B cell (primary cell): ENCODE data around the gene ELAVL2. TPM values are rescaled to one million over a fixed set of nuclear protein-coding genes. Genes with fewer than 3 reads are reported as not detected.

ENCODE experiments used
- ATAC-seq: fragments of 200-7000 bp; cut with Tn5 transposase; one replicate; pipeline ENCODE4 v1.10.0; 2021; ENCODE audit warnings: low read depth, mild to moderate bottlenecking, moderate number of reproducible peaks, moderate library complexity
- CTCF ChIA-PET: fragments of 350-600 bp; sonication (Branson Sonifier 250); formaldehyde crosslinking; loops from one replicate; lab custom pipeline; 2021; ENCODE audit warnings: antibody characterized with exemption, inconsistent platforms; lab: Charles Lee
- POLR2A ChIA-PET: fragments of 350-600 bp; sonication (Branson Sonifier 250); formaldehyde crosslinking; loops from one replicate; lab custom pipeline; 2021; ENCODE audit warnings: antibody characterized with exemption; lab: Charles Lee
- DNase-seq: peaks from one replicate; pipeline ENCODE4 v3.0.0; 2013
- H2AFZ ChIP-seq: 2 replicates; pipeline ENCODE4 v1.6.1; 2012; ENCODE audit warnings: mild to moderate bottlenecking, low read depth, low read length; ENCODE audit not compliant: insufficient read depth, poor library complexity, severe bottlenecking
- H3K27ac ChIP-seq, 2 donors: 1 replicate in 1 of 2; 2 replicates in 1 of 2; pipeline ENCODE4 v1.5.1; 2012 to 2013; ENCODE audit warnings: low read length in 2 of 2, mild to moderate bottlenecking in 2 of 2, moderate library complexity in 1 of 2
- H3K27me3 ChIP-seq, 4 experiments: fragments of 200-600 bp in 1 of 4; sonication (generic) in 1 of 4; replicated peaks in 1 of 4; 1 replicate in 2 of 4; 2 replicates in 2 of 4; pipeline versions ENCODE4 v1.6.1 to v1.7.0; 2013 to 2016; ENCODE audit warnings: low read length in 3 of 4, mild to moderate bottlenecking in 2 of 4, mixed read lengths in 1 of 4, moderate library complexity in 1 of 4; ENCODE audit not compliant: insufficient read depth in 4 of 4, control insufficient read depth in 3 of 4; ENCODE audit errors: control extremely low read depth in 1 of 4
- H3K36me3 ChIP-seq, 2 experiments: replicated peaks in 1 of 2; 1 replicate in 1 of 2; 2 replicates in 1 of 2; pipeline versions ENCODE4 v1.6.1 to v1.7.1; 2013; ENCODE audit warnings: low read length in 1 of 2; ENCODE audit not compliant: insufficient read depth in 2 of 2, control insufficient read depth in 1 of 2; ENCODE audit errors: control extremely low read depth in 1 of 2, extremely low read depth in 1 of 2
- H3K4me1 ChIP-seq, 2 donors: fragments of 200-600 bp in 1 of 2; sonication (generic) in 1 of 2; 1 replicate in 1 of 2; 2 replicates in 1 of 2; pipeline versions ENCODE4 v1.5.1 to v1.6.1; 2013 to 2017; ENCODE audit warnings: low read length in 2 of 2; ENCODE audit not compliant: control insufficient read depth in 2 of 2, insufficient read depth in 2 of 2
- H3K4me2 ChIP-seq: replicated peaks from 2 replicates; pipeline ENCODE3; 2012; ENCODE audit warnings: mild to moderate bottlenecking, low read depth, low read length; ENCODE audit not compliant: poor library complexity, severe bottlenecking
- H3K4me3 ChIP-seq, 5 experiments: fragments of 200-600 bp in 1 of 5; sonication (generic) in 1 of 5; 1 replicate in 3 of 5; 2 replicates in 2 of 5; pipeline versions ENCODE4 v1.5.1 to v1.7.0; 2011 to 2016; ENCODE audit warnings: low read length in 4 of 5, mild to moderate bottlenecking in 4 of 5, low read depth in 2 of 5, control low read depth in 1 of 5, moderate library complexity in 1 of 5; ENCODE audit not compliant: insufficient read depth in 1 of 5; ENCODE audit errors: control extremely low read depth in 1 of 5, extremely low read depth in 1 of 5
- H3K79me2 ChIP-seq: fragments of 200-600 bp; sonication (generic); one replicate; pipeline ENCODE4 v1.6.0; 2016; ENCODE audit warnings: low read length; ENCODE audit not compliant: control insufficient read depth, insufficient read depth
- H3K9ac ChIP-seq: fragments of 200-600 bp; sonication (generic); 2 replicates; pipeline ENCODE4 v1.6.1; 2017; ENCODE audit warnings: mild to moderate bottlenecking, low read length, moderate library complexity
- H3K9me3 ChIP-seq, 3 donors: one replicate each; pipeline versions ENCODE4 v1.6.1 to v1.7.1; 2013; ENCODE audit warnings: low read length in 2 of 3; ENCODE audit not compliant: control insufficient read depth in 2 of 3, insufficient read depth in 1 of 3; ENCODE audit errors: control extremely low read depth in 1 of 3
- H4K20me1 ChIP-seq: 2 replicates; pipeline ENCODE4 v1.6.0; 2012; ENCODE audit warnings: mild to moderate bottlenecking, low read length; ENCODE audit not compliant: insufficient read depth, control insufficient read depth, poor library complexity, severe bottlenecking
- H3K27ac Mint-ChIP-seq: one replicate; pipeline ENCODE4 v1.8.0; 2021; ENCODE audit warnings: mixed read lengths
- H3K27me3 Mint-ChIP-seq: one replicate; pipeline ENCODE4 v1.8.0; 2021; ENCODE audit warnings: mixed read lengths
- H3K4me1 Mint-ChIP-seq: one replicate; pipeline ENCODE4 v1.8.0; 2021; ENCODE audit warnings: mixed read lengths
- H3K4me3 Mint-ChIP-seq: one replicate; pipeline ENCODE4 v1.8.0; 2021; ENCODE audit warnings: mixed read lengths
- H3K9me3 Mint-ChIP-seq: one replicate; pipeline ENCODE4 v1.8.0; 2022; ENCODE audit warnings: mixed read lengths; ENCODE audit not compliant: insufficient read depth
- EZH2 ChIP-seq: IDR thresholded peaks from 2 replicates; pipeline ENCODE4 v1.6.1; 2012; ENCODE audit warnings: borderline replicate concordance, low read depth, mild to moderate bottlenecking, moderate library complexity, low read length; ENCODE audit not compliant: insufficient read depth, poor library complexity, severe bottlenecking
- WGBS: methylation state at CpG from one replicate; pipeline ENCODE4 v1.1.5; 2013; ENCODE audit warnings: missing lambda C conversion rate; ENCODE audit not compliant: insufficient coverage; 5-methylcytosine and 5-hydroxymethylcytosine counted together
- intact Hi-C: fragments of 100-400 bp; cut with micrococcal nuclease; formaldehyde crosslinking; loops from one replicate; pipeline ENCODE4 v1.10.0; 2022
- polyA plus RNA-seq: library from polyadenylated mRNA; depleted of rRNA; stranded (reverse); fragments of >200 nt; gene quantifications from 2 replicates; pipeline ENCODE4 v1.2.3, GENCODE V29; 2012
- total RNA-seq, 2 donors: library from RNA; stranded (reverse); fragments of 120-200 nt in 1 of 2; gene quantifications; 1 replicate in 1 of 2; 2 replicates in 1 of 2; pipeline versions ENCODE4 v1.2.3 to v1.2.4, GENCODE V29; 2013 to 2022
- TF ChIP-seq, protein P1 (sequence below): fragments of 200-600 bp; IDR thresholded peaks from one replicate; pipeline ENCODE4 v1.8.0; 2022; ENCODE audit warnings: antibody characterized with exemption, mild to moderate bottlenecking

The ELAVL2 gene
- total and polyA plus RNA-seq, 2 donors (not counting 1 experiment from before 2014, with no cell fraction given): not detected

- Mint-ChIP-seq H3K27me3 (no peaks in the 10 kb centered on the region), H3K4me1 (no peaks in the 10 kb centered on the region), H3K9me3 (peaks cover 3% of the 10 kb centered on the region), H3K27ac (no peak overlapping the region), H3K4me3 (no peak overlapping the region)
- POLR2A ChIA-PET: no interaction called here
- CTCF ChIA-PET: no interaction called here
- no peak overlapping the region for H2AFZ ChIP-seq
- no CpG with 5 or more reads among the region's 1 CpG for WGBS
- H3K27ac ChIP-seq: no peak overlapping the region
- H3K4me3 ChIP-seq: no peak overlapping the region
- H3K9me3 ChIP-seq: no peaks in the 10 kb centered on the region
- no peak overlapping the region for H3K4me2 ChIP-seq
- no peaks in the 10 kb centered on the region for H3K4me1 ChIP-seq
- H3K9ac ChIP-seq: no peak overlapping the region
- H3K36me3 ChIP-seq: no peaks in the 10 kb centered on the region
- H3K79me2 ChIP-seq: no peaks in the 10 kb centered on the region
- no peaks in the 10 kb centered on the region for H3K27me3 ChIP-seq
- TF ChIP-seq, protein P1, sequence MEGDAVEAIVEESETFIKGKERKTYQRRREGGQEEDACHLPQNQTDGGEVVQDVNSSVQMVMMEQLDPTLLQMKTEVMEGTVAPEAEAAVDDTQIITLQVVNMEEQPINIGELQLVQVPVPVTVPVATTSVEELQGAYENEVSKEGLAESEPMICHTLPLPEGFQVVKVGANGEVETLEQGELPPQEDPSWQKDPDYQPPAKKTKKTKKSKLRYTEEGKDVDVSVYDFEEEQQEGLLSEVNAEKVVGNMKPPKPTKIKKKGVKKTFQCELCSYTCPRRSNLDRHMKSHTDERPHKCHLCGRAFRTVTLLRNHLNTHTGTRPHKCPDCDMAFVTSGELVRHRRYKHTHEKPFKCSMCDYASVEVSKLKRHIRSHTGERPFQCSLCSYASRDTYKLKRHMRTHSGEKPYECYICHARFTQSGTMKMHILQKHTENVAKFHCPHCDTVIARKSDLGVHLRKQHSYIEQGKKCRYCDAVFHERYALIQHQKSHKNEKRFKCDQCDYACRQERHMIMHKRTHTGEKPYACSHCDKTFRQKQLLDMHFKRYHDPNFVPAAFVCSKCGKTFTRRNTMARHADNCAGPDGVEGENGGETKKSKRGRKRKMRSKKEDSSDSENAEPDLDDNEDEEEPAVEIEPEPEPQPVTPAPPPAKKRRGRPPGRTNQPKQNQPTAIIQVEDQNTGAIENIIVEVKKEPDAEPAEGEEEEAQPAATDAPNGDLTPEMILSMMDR: no peak
- no peak for TF ChIP-seq EZH2
- intact Hi-C loops: no loop called here
- DNase-seq (no peak), ATAC-seq (no peak)
- no peaks in the 10 kb centered on the region for H4K20me1 ChIP-seq
Measured at GRCh38 chr9:23784962-23785361, 41.1 kb downstream of the ELAVL2 start.

GRCh38 chr9:23783509-23783908 is 42.5 kb downstream of the ELAVL2 start:
- Histone ChIP-seq H3K4me3 (no peak overlapping the region), H3K79me2 (no peaks in the 10 kb centered on the region), H3K27ac (no peak overlapping the region), H3K36me3 (no peaks in the 10 kb centered on the region), H3K9me3 (no peaks in the 10 kb centered on the region), H3K4me2 (no peak overlapping the region), H3K9ac (no peak overlapping the region), H2AFZ (no peak overlapping the region), H3K27me3 (no peaks in the 10 kb centered on the region), H4K20me1 (no peaks in the 10 kb centered on the region), H3K4me1 (no peaks in the 10 kb centered on the region)
- ATAC-seq (no peak), DNase-seq (no peak)
- Mint-ChIP-seq H3K4me3 (no peak overlapping the region), H3K4me1 (no peaks in the 10 kb centered on the region), H3K27me3 (no peaks in the 10 kb centered on the region), H3K9me3 (peaks cover 3% of the 10 kb centered on the region), H3K27ac (no peak overlapping the region)
- intact Hi-C loops: no loop called here
- TF ChIP-seq, protein P1: no peak
- no peak for TF ChIP-seq EZH2
- CTCF ChIA-PET: no interaction called here
- POLR2A ChIA-PET: no interaction called here
- no CpG with 5 or more reads among the region's 1 CpG for WGBS
